A673 (cell line): ENCODE results near the gene STRN.

Experiments
- EZH2 ChIP-seq: fragments of 200-600 bp; sonication (generic); IDR thresholded peaks from 2 replicates; pipeline ENCODE4 v1.6.1; 2017; ENCODE audit warnings: borderline replicate concordance, low read depth, mild to moderate bottlenecking, mixed read lengths, antibody characterized with exemption, low read length; ENCODE audit not compliant: poor library complexity, severe bottlenecking
- TF ChIP-seq, protein P1 (sequence below): fragments of 300-800, 200-600 bp; sonication (generic); conservative IDR thresholded peaks from 2 replicates; pipeline ENCODE4 v1.5.1; 2017; ENCODE audit warnings: low read depth, mild to moderate bottlenecking, antibody characterized with exemption, low read length, moderate library complexity, mixed read lengths

DNA sequence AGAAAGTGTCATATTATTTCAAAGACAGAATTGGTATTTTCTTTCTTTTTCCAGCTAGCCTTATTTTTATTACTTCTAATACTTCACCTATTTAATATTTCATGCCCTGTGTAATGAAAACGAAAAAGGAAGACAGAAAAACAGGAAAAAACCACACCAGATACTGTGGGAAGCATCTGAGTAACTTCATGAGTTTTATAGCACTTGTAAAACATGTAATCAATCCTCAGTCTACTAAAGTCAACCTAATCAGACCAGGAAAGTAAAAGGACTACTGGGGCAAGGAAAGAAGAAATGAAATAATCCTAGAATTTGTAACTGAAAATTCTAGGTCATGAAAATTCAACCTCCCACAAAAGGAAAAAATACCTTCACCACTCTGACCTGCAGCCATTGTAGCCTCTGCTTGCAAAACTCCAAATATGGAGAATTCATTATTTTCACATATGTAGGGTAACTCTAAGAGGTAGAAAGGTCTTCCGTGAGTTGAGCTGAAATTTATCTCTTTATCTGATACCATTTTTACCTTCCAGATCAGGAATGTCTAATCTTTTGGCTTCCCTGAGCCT is 34.7 kb upstream of the STRN start:
- no peak for TF ChIP-seq EZH2
- TF ChIP-seq, protein P1, sequence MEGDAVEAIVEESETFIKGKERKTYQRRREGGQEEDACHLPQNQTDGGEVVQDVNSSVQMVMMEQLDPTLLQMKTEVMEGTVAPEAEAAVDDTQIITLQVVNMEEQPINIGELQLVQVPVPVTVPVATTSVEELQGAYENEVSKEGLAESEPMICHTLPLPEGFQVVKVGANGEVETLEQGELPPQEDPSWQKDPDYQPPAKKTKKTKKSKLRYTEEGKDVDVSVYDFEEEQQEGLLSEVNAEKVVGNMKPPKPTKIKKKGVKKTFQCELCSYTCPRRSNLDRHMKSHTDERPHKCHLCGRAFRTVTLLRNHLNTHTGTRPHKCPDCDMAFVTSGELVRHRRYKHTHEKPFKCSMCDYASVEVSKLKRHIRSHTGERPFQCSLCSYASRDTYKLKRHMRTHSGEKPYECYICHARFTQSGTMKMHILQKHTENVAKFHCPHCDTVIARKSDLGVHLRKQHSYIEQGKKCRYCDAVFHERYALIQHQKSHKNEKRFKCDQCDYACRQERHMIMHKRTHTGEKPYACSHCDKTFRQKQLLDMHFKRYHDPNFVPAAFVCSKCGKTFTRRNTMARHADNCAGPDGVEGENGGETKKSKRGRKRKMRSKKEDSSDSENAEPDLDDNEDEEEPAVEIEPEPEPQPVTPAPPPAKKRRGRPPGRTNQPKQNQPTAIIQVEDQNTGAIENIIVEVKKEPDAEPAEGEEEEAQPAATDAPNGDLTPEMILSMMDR: no peak
